Measurements from ENCODE around the gene TSPAN9.

TSPAN9 gene

GRCh38 chr12:3300833-3301401 is 223.7 kb downstream of the TSPAN9 start:
- no peak for DNase-seq (ENCODE audit: low read depth)
- TF ChIP-seq CTCF (IDR thresholded peaks at IDR 0.05; ENCODE audit: control insufficient read depth, extremely low read depth, insufficient read depth), result no peak
- H3K4me3 ChIP-seq (ENCODE audit: low read depth, low read length), result no peak overlapping the region

GRCh38 chr12:3302401-3303041 is 225.3 kb downstream of the TSPAN9 start:
- no peak overlapping the region for H3K4me3 ChIP-seq (ENCODE audit: low read depth, low read length)
- no peak for TF ChIP-seq CTCF (IDR thresholded peaks at IDR 0.05; ENCODE audit: control insufficient read depth, extremely low read depth, insufficient read depth)
- no peak for DNase-seq (ENCODE audit: low read depth)

GRCh38 chr12:3303410-3304136 is 226.4 kb downstream of the TSPAN9 start:
- DNase-seq (ENCODE audit: low read depth), result no peak
- peak; percentile 35 for TF ChIP-seq CTCF (IDR thresholded peaks at IDR 0.05; ENCODE audit: control insufficient read depth, extremely low read depth, insufficient read depth)
- H3K4me3 ChIP-seq (ENCODE audit: low read depth, low read length), result no peak overlapping the region

- no peak for TF ChIP-seq CTCF (IDR thresholded peaks at IDR 0.05; ENCODE audit: control insufficient read depth, extremely low read depth, insufficient read depth)
- no peak overlapping the region for H3K4me3 ChIP-seq (ENCODE audit: low read depth, low read length)
- no peak for DNase-seq (ENCODE audit: low read depth)
Observed at GRCh38 chr12:3304436-3305165, 227.4 kb downstream of the TSPAN9 start.

- no peak for TF ChIP-seq CTCF (IDR thresholded peaks at IDR 0.05; ENCODE audit: control insufficient read depth, extremely low read depth, insufficient read depth)
- DNase-seq (ENCODE audit: low read depth), result no peak
- H3K4me3 ChIP-seq (ENCODE audit: low read depth, low read length), result no peak overlapping the region
Observed at GRCh38 chr12:3305464-3305863, 228.3 kb downstream of the TSPAN9 start.

GRCh38 chr12:3305904-3306619 is 228.9 kb downstream of the TSPAN9 start:
- DNase-seq (ENCODE audit: low read depth), result no peak
- H3K4me3 ChIP-seq (ENCODE audit: low read depth, low read length), result no peak overlapping the region
- no peak for TF ChIP-seq CTCF (IDR thresholded peaks at IDR 0.05; ENCODE audit: control insufficient read depth, extremely low read depth, insufficient read depth)

All from LNCaP clone FGC (cell line).